Activated B cell treated with CpG ODN at 0.5 μM for 24 hours (primary cell): ENCODE data around the gene LIMK2. TPM values are rescaled to one million over a fixed set of nuclear protein-coding genes. Genes with fewer than 3 reads are reported as not detected.

Experiments
- ATAC-seq: fragments of 200-7000 bp; cut with Tn5 transposase; one replicate; pipeline ENCODE4 v1.10.0; 2021; ENCODE audit warnings: low read depth, mild to moderate bottlenecking, moderate library complexity
- CTCF ChIA-PET: fragments of 350-600 bp; sonication (Branson Sonifier 250); formaldehyde crosslinking; loops from one replicate; lab custom pipeline; 2021; ENCODE audit warnings: antibody characterized with exemption; lab: Charles Lee
- POLR2A ChIA-PET: fragments of 350-600 bp; sonication (Branson Sonifier 250); formaldehyde crosslinking; loops from one replicate; lab custom pipeline; 2021; ENCODE audit warnings: antibody characterized with exemption; lab: Charles Lee
- DNase-seq: peaks from one replicate; pipeline ENCODE4 v3.0.0; 2022
- H3K27ac Mint-ChIP-seq: one replicate; pipeline ENCODE4 v1.8.0; 2020; ENCODE audit warnings: mixed read lengths
- H3K27me3 Mint-ChIP-seq: one replicate; pipeline ENCODE4 v1.8.0; 2021; ENCODE audit warnings: mixed read lengths
- H3K36me3 Mint-ChIP-seq: one replicate; pipeline ENCODE4 v1.8.0; 2021; ENCODE audit warnings: low read depth, mixed read lengths
- H3K4me1 Mint-ChIP-seq: one replicate; pipeline ENCODE4 v1.8.0; 2021; ENCODE audit warnings: mixed read lengths
- H3K4me3 Mint-ChIP-seq: one replicate; pipeline ENCODE4 v1.8.0; 2020; ENCODE audit warnings: mild to moderate bottlenecking, mixed read lengths
- H3K9me3 Mint-ChIP-seq: one replicate; pipeline ENCODE4 v1.8.0; 2020; ENCODE audit warnings: mixed read lengths
- CTCF ChIP-seq: fragments of 200-600 bp; IDR thresholded peaks from one replicate; pipeline ENCODE4 v1.8.0; 2022; ENCODE audit warnings: antibody characterized with exemption, mild to moderate bottlenecking
- intact Hi-C: fragments of 100-400 bp; cut with micrococcal nuclease; formaldehyde crosslinking; loops from one replicate; pipeline ENCODE4 v1.15.1; 2024
- total RNA-seq: library from RNA; stranded (reverse); gene quantifications from 2 replicates; pipeline ENCODE4 v1.2.3, GENCODE V29; 2022

LIMK2 gene
- total RNA-seq, 1 donor from 2014 or later, result 17.7 TPM

GRCh38 chr22:31246687-31247086, 34.6 kb downstream of the LIMK2 start:
- Mint-ChIP-seq H3K36me3 (peaks cover 11% of the 10 kb centered on the region), H3K4me3 (no peak overlapping the region), H3K27ac (no peak overlapping the region), H3K9me3 (no peaks in the 10 kb centered on the region), H3K27me3 (no peaks in the 10 kb centered on the region), H3K4me1 (peaks cover 6% of the 10 kb centered on the region)
- DNase-seq (no peak), ATAC-seq (no peak)
- intact Hi-C loops, result no loop called here
- POLR2A ChIA-PET, result interaction anchor here (0.7 kb wide), 1 partner anchor 617 kb away, joined by 4 read pairs; no protein-coding TSS in a partner anchor
- CTCF ChIA-PET, result no interaction called here
- no peak for TF ChIP-seq CTCF

- Mint-ChIP-seq H3K9me3 (no peaks in the 10 kb centered on the region), H3K4me3 (no peak overlapping the region), H3K36me3 (peaks cover 5% of the 10 kb centered on the region), H3K4me1 (peaks cover 6% of the 10 kb centered on the region), H3K27ac (no peak overlapping the region), H3K27me3 (no peaks in the 10 kb centered on the region)
- no peak for DNase-seq
- ChIA-PET POLR2A (interaction anchor here (0.6 to 1.6 kb wide), 2 partner anchors 43 to 70 kb away, joined by 4 to 6 read pairs; no protein-coding TSS in a partner anchor), CTCF (interaction anchor here (0.6 kb wide), 1 partner anchor 18 kb away, joined by 3 read pairs; no protein-coding TSS in a partner anchor)
- TF ChIP-seq CTCF, result no peak
- intact Hi-C loops, result no loop called here
- no peak for ATAC-seq
Measured at GRCh38 chr22:31247726-31248125, 35.6 kb downstream of the LIMK2 start.

GRCh38 chr22:31248138-31248745, 36.1 kb downstream of the LIMK2 start:
- no peak for TF ChIP-seq CTCF
- DNase-seq (no peak), ATAC-seq (peak; percentile 72)
- no peaks in the 10 kb centered on the region for H3K27me3 Mint-ChIP-seq
- H3K4me3 Mint-ChIP-seq, result no peak overlapping the region
- H3K4me1 Mint-ChIP-seq, result peaks cover 6% of the 10 kb centered on the region
- peaks cover 2% of the 10 kb centered on the region for H3K36me3 Mint-ChIP-seq
- intact Hi-C loops, result no loop called here
- POLR2A ChIA-PET, result interaction anchor here (0.6 to 1.6 kb wide), 2 partner anchors 42 to 70 kb away, joined by 4 to 6 read pairs; no protein-coding TSS in a partner anchor
- H3K27ac Mint-ChIP-seq, result no peak overlapping the region
- CTCF ChIA-PET, result no interaction called here
- H3K9me3 Mint-ChIP-seq, result no peaks in the 10 kb centered on the region

GRCh38 chr22:31248965-31249958, 37.2 kb downstream of the LIMK2 start:
- H3K27me3 Mint-ChIP-seq, result no peaks in the 10 kb centered on the region
- intact Hi-C loops, result no loop called here
- ATAC-seq, result no peak
- H3K36me3 Mint-ChIP-seq, result no peaks in the 10 kb centered on the region
- DNase-seq, result no peak
- no peaks in the 10 kb centered on the region for H3K9me3 Mint-ChIP-seq
- ChIA-PET CTCF (interaction anchor here (0.9 kb wide), 2 partner anchors 23 to 36 kb away, joined by 3 to 4 read pairs; no protein-coding TSS in a partner anchor), POLR2A (interaction anchor here (1.0 to 1.6 kb wide), 2 partner anchors 40 to 41 kb away, joined by 3 to 4 read pairs; no protein-coding TSS in a partner anchor)
- H3K4me1 Mint-ChIP-seq, result peaks cover 6% of the 10 kb centered on the region
- H3K4me3 Mint-ChIP-seq, result no peak overlapping the region
- TF ChIP-seq CTCF, result no peak
- no peak overlapping the region for H3K27ac Mint-ChIP-seq
